Liver (tissue), 3 donors: ENCODE measurements around the gene DCTN1.

Source experiments
- EGR1 ChIP-seq, 2 donors: IDR thresholded peaks; 2 replicates each; pipeline ENCODE4 v1.6.1; 2016 to 2018; ENCODE audit warnings: antibody characterized with exemption in 2 of 2, low read depth in 2 of 2
- FOXA1 ChIP-seq: IDR thresholded peaks from 2 replicates; pipeline ENCODE4 v1.6.1; 2016; ENCODE audit warnings: antibody characterized with exemption
- RAD21 ChIP-seq, 2 donors: IDR thresholded peaks; 2 replicates each; pipeline ENCODE4 v1.6.1; 2016; ENCODE audit warnings: antibody characterized with exemption in 2 of 2, mild to moderate bottlenecking in 2 of 2
- SP1 ChIP-seq: IDR thresholded peaks from 2 replicates; pipeline ENCODE4 v1.6.1; 2018; ENCODE audit warnings: antibody characterized with exemption, mild to moderate bottlenecking
- TAF1 ChIP-seq: conservative IDR thresholded peaks from 2 replicates; pipeline ENCODE4 v1.6.1; 2016; ENCODE audit warnings: antibody characterized with exemption, mild to moderate bottlenecking
- YY1 ChIP-seq: IDR thresholded peaks from 2 replicates; pipeline ENCODE4 v1.6.1; 2016; ENCODE audit warnings: antibody characterized with exemption, mild to moderate bottlenecking
- TF ChIP-seq, protein P1 (sequence below): fragments of 150-350 bp; IDR thresholded peaks from 2 replicates; pipeline ENCODE4 v1.5.1; 2017; ENCODE audit warnings: improper control_type of control experiment, low read depth, low read length; ENCODE audit not compliant: missing input control
- TF ChIP-seq, protein P2 (sequence below): IDR thresholded peaks from 2 replicates; pipeline ENCODE4 v1.6.1; 2016; ENCODE audit warnings: antibody characterized with exemption, mild to moderate bottlenecking
- TF ChIP-seq, protein P3 (sequence below): IDR thresholded peaks from 2 replicates; pipeline ENCODE4 v1.6.1; 2016; ENCODE audit warnings: antibody characterized with exemption
- TF ChIP-seq, protein P4 (sequence below): IDR thresholded peaks from 2 replicates; pipeline ENCODE4 v1.6.1; 2016; ENCODE audit warnings: antibody characterized with exemption
- TF ChIP-seq, protein P5 (sequence below): IDR thresholded peaks from 2 replicates; pipeline ENCODE4 v1.6.1; 2016; ENCODE audit warnings: antibody characterized with exemption
- donor health status: healthy.
- donor health status: healthy.

DNA sequence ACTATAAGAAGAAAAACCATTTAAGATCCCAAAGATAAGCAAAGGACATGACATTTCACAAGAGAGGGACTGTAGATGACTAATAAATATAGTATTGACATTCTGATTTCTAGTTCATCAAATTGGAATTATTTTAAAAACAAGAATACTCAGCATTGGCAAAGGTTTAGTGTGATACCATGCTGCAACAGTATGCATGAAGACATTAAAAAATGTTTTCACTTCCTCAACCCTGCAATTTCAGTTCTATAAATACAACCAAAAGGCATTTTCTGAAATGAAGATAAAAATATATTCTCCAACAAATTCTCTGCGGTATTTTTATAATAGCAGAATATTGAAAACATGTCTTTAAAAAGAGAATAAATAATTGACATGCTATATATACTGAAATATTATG, 39.2 kb upstream of the DCTN1 start:
- TF ChIP-seq, protein P1, sequence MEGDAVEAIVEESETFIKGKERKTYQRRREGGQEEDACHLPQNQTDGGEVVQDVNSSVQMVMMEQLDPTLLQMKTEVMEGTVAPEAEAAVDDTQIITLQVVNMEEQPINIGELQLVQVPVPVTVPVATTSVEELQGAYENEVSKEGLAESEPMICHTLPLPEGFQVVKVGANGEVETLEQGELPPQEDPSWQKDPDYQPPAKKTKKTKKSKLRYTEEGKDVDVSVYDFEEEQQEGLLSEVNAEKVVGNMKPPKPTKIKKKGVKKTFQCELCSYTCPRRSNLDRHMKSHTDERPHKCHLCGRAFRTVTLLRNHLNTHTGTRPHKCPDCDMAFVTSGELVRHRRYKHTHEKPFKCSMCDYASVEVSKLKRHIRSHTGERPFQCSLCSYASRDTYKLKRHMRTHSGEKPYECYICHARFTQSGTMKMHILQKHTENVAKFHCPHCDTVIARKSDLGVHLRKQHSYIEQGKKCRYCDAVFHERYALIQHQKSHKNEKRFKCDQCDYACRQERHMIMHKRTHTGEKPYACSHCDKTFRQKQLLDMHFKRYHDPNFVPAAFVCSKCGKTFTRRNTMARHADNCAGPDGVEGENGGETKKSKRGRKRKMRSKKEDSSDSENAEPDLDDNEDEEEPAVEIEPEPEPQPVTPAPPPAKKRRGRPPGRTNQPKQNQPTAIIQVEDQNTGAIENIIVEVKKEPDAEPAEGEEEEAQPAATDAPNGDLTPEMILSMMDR: no peak
- TF ChIP-seq, protein P2, sequence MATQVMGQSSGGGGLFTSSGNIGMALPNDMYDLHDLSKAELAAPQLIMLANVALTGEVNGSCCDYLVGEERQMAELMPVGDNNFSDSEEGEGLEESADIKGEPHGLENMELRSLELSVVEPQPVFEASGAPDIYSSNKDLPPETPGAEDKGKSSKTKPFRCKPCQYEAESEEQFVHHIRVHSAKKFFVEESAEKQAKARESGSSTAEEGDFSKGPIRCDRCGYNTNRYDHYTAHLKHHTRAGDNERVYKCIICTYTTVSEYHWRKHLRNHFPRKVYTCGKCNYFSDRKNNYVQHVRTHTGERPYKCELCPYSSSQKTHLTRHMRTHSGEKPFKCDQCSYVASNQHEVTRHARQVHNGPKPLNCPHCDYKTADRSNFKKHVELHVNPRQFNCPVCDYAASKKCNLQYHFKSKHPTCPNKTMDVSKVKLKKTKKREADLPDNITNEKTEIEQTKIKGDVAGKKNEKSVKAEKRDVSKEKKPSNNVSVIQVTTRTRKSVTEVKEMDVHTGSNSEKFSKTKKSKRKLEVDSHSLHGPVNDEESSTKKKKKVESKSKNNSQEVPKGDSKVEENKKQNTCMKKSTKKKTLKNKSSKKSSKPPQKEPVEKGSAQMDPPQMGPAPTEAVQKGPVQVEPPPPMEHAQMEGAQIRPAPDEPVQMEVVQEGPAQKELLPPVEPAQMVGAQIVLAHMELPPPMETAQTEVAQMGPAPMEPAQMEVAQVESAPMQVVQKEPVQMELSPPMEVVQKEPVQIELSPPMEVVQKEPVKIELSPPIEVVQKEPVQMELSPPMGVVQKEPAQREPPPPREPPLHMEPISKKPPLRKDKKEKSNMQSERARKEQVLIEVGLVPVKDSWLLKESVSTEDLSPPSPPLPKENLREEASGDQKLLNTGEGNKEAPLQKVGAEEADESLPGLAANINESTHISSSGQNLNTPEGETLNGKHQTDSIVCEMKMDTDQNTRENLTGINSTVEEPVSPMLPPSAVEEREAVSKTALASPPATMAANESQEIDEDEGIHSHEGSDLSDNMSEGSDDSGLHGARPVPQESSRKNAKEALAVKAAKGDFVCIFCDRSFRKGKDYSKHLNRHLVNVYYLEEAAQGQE: no peak
- TF ChIP-seq, protein P3, sequence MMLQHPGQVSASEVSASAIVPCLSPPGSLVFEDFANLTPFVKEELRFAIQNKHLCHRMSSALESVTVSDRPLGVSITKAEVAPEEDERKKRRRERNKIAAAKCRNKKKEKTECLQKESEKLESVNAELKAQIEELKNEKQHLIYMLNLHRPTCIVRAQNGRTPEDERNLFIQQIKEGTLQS: no peak
- TF ChIP-seq, protein P4, sequence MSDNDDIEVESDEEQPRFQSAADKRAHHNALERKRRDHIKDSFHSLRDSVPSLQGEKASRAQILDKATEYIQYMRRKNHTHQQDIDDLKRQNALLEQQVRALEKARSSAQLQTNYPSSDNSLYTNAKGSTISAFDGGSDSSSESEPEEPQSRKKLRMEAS: no peak
- TF ChIP-seq FOXA1 (no peak), RAD21 (IDR thresholded peaks at IDR 0.05) (no peak), YY1 (no peak), SP1 (no peak), TAF1 (no peak), EGR1 (IDR thresholded peaks at IDR 0.05; ENCODE audit: low read depth in 2 of 2) (no peak)
- TF ChIP-seq, protein P5, sequence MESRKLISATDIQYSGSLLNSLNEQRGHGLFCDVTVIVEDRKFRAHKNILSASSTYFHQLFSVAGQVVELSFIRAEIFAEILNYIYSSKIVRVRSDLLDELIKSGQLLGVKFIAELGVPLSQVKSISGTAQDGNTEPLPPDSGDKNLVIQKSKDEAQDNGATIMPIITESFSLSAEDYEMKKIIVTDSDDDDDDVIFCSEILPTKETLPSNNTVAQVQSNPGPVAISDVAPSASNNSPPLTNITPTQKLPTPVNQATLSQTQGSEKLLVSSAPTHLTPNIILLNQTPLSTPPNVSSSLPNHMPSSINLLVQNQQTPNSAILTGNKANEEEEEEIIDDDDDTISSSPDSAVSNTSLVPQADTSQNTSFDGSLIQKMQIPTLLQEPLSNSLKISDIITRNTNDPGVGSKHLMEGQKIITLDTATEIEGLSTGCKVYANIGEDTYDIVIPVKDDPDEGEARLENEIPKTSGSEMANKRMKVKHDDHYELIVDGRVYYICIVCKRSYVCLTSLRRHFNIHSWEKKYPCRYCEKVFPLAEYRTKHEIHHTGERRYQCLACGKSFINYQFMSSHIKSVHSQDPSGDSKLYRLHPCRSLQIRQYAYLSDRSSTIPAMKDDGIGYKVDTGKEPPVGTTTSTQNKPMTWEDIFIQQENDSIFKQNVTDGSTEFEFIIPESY: no peak
